Hematopoietic multipotent progenitor cell treated with erythropoietin and hydrocortisone succinate and interleukin-3 and kit ligand, for 15 days (in vitro differentiated cells): ENCODE results near the gene NDC1.
A peak's percentile ranks its signal among the peaks of the same experiment; 100 is the strongest.
"Not testable (repeated sequence)": the region's sequence is repeated elsewhere in the genome, so short reads cannot be mapped to it uniquely, and the experiment has no call there.

Experiments
- DNase-seq: peaks from one replicate; pipeline ENCODE4 v3.0.0-alpha.2; 2015; ENCODE audit warnings: low spot score

The NDC1 gene

DNA sequence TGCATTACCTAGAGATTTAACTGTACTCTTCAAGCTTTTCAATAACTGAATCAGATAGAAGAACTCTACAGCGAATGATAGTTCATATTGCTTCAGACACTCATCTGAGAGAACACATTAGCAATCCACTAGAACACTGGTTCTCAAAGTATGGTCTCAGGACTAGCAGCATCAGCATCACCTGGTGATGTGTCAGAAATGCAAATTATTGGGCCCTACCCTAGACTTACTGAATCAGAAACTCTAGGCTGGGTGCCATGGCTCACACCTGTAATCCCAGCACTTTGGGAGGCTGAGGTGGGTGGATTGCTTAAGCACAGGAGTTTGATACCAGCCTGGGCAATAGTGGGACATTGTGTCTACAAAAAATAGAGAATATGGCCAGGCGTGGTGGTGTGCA is 74.2 kb downstream of the NDC1 start:
- no peak for DNase-seq

GRCh38 chr1:53763461-53763860 is 74.6 kb downstream of the NDC1 start:
- DNase-seq = no peak

- not testable (repeated sequence) for DNase-seq
These were observed 77.6 kb downstream of the NDC1 start for GRCh38 chr1:53760497-53760896.

GRCh38 chr1:53755874-53756273 is 82.2 kb downstream of the NDC1 start:
- no peak for DNase-seq

GRCh38 chr1:53754484-53755312 is 83.4 kb downstream of the NDC1 start:
- peak; percentile 27 for DNase-seq

- DNase-seq = no peak
These were observed 85.8 kb downstream of the NDC1 start for GRCh38 chr1:53752281-53752680.

- no peak for DNase-seq
These were observed 90.3 kb downstream of the NDC1 start for GRCh38 chr1:53747841-53748240.

DNA sequence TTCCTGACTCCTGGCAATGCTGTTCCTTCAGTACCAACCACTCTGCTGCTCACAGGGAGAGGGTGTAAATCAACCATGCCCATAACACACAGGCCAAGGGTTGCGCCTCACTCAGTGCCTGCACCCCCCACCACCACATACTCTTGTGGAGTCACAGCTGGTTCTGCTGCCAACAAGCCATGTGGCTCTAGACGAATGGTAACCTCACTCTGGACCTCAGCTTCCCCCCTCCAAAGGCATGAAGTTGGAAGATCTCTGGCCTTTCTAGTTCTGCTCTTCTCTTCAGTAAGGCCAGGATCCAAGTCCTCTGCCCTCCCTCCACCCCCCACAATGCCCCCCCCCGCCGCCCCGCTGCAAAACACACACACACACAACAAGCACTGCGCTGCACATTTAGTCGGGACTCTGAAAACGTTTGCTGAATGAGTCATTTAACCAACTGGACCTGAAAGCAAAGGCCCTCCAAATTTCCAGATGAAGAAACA is 97.4 kb downstream of the NDC1 start:
- DNase-seq = no peak

- peak; percentile 5 for DNase-seq
These were observed 98.9 kb downstream of the NDC1 start, which contains the start of gene GLIS1 for GRCh38 chr1:53739109-53739681. TSS of gene GLIS1 (minus strand) at chr1:53739164. CDS start at chr1:53738064, 1,100 bp downstream.

- DNase-seq = no peak
These were observed 99.6 kb downstream of the NDC1 start for GRCh38 chr1:53738205-53739108.

DNA sequence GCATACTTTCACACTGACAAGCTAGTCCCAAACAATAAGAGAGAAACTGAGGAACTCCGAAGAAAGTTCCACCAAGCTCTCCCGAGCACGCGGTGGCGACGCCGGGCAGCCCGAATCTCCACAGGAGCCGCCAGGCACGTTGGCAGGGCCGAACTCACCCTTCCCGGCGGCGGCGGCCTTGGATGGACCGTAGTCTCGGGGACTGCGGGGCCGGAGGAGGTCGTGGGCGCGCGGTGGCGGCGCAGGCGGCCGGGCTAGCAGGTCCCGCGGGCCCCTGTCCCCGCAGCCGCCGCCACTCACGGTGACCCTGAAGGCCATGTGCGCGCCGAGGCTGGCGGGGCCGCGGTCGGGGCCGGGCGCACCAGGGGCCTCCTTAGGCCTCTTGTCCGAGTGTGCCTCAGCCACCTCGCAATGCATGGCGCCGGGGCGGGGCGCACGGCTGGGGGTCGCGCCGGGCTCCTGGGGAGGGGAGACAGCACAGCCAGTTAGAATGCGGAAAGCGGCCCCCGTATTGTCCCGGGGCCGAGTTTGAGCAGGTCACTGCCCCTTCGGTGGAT is 100.4 kb downstream of the NDC1 start:
- DNase-seq = no peak

DNA sequence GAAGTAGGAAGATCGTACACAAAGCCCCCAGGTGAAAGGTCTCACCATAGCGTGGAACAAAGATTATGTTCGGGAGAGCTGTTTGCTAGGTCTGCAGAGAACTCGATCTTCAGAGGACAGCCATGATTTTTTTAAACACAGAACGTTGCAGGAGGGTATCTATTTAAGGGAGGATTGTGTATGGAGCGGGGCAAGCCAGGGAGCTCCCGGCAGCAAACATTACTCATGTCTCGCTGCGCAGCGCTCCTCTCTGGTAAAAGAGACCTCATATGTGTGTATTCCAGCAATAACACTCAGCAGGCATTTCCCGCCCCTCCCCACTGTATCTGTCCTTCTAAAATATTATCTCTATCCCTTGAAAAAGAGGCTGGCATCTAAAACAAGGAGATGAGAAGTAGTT is 101.8 kb downstream of the NDC1 start:
- DNase-seq = no peak

- DNase-seq = no peak
These were observed 102.4 kb downstream of the NDC1 start for GRCh38 chr1:53735681-53736080.

- no peak for DNase-seq
These were observed 102.8 kb downstream of the NDC1 start for GRCh38 chr1:53735261-53735660.

DNA sequence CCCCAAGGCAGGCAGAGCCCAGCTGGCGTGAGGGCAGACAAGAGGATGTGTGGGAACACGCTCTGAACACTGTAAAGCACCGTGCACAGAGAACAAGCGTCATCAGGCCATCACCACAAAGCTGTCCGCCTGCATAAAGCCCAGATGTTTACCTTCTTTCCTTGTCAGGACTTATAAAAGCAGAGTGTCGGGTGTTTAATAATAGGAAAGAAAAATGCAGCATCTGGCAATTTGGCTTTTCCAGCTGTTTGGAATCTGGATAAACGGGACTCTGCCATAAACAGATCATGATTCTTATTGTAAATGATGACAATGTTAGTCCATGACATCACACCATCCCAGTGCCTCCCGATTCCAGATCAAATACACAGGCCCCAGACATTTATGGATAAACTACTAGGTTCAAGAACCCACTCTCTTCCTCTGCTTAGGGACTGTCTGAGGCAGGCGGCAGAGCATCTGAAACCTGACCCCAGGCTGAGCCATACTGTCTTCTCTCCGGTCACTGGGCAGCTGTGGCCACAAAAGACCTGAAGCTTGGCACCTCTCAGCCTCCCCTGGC is 103.4 kb downstream of the NDC1 start:
- DNase-seq = no peak

DNA sequence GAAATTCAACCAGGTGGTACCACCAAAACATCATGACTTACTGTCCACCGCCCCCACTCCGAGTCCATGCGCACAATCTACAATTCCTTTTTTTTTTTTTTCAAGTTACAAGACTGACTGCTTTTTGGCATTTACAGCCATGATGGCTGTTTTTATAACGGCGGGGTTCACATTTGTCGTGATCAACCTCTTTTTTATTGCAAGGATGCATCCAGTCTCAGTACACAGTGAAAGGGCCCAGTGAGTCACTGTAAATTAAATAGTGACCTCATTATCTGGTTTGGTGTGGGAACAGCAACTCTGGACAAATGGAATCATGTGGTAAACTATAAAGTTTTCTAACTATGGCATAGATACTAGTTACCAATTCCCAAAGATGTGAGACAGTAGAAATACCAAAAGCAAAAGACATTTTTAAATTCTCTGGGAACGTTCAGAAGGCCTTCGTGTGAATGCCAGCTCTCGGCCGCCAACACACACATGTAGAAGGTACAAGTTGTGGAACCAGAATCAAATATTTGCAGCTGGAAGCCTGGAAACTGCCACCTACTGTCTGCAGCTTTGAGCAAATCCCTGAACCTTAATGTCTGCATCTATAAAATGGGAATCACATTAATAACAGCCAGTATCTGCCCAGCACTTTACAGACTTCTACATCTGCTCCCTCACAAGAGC is 104.0 kb downstream of the NDC1 start:
- no peak for DNase-seq

DNA sequence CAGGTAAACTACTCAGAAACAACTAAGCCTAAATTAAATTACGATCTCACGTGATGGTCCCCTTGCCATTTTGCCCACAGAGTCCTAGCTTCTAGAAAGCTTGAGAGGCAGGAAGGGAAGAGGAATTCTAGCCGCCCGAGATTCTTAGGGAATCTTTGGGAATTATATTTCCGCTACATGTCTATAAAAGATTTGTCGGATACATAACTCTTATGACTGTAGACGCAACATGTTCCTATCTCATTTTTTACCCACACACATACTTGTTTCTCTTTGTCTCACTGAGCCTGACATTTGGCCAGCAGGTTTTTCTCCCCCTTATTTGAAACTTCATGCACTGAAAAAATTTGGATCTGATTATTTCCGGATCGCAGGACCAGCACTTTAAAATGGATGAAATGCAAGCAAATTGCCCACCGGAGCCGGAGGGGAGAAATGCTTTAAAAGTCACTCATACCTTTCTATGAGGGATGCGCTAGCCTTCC is 104.6 kb downstream of the NDC1 start:
- no peak for DNase-seq

GRCh38 chr1:53732912-53733317 is 105.2 kb downstream of the NDC1 start:
- DNase-seq = no peak

GRCh38 chr1:53732409-53732808 is 105.7 kb downstream of the NDC1 start:
- DNase-seq = no peak

GRCh38 chr1:53731779-53732305 is 106.3 kb downstream of the NDC1 start:
- DNase-seq = no peak
